ENCODE results near the gene SBK2.

SBK2 gene

GRCh38 chr19:55537741-55538111 is 793 bp upstream of the SBK2 start:
- H3K27me3 ChIP-seq (ENCODE audit: low read length) = no peaks in the 10 kb centered on the region
- H4K20me1 ChIP-seq (ENCODE audit: low read depth, low read length) = no peaks in the 10 kb centered on the region
- no peak overlapping the region for H3K4me3 ChIP-seq (ENCODE audit: insufficient read depth, low read length, poor library complexity, severe bottlenecking)
- no peaks in the 10 kb centered on the region for H3K79me2 ChIP-seq (ENCODE audit: insufficient read depth, low read length)
- H2AFZ ChIP-seq (ENCODE audit: low read depth, low read length, severe bottlenecking) = no peak overlapping the region
- no peaks in the 10 kb centered on the region for H3K9me3 ChIP-seq (ENCODE audit: insufficient read depth, low read length)
- H3K9me2 ChIP-seq (replicated peaks; ENCODE audit: insufficient read depth, low read length) = no peaks in the 10 kb centered on the region
- no peaks in the 10 kb centered on the region for H3K36me3 ChIP-seq (ENCODE audit: low read length)
- H3K4me2 ChIP-seq (ENCODE audit: low read depth, low read length, poor library complexity, severe bottlenecking) = no peak overlapping the region
- H3K9ac ChIP-seq (ENCODE audit: low read length) = no peak overlapping the region
- no peak overlapping the region for H3K27ac ChIP-seq (ENCODE audit: low read depth, low read length)
- H3F3A ChIP-seq (ENCODE audit: insufficient read depth) = no peaks in the 10 kb centered on the region
- TF ChIP-seq CTCF (IDR thresholded peaks at IDR 0.05; ENCODE audit: insufficient read depth, low read length, poor library complexity, severe bottlenecking) (no peak), EZH2phosphoT487 (conservative IDR thresholded peaks at IDR 0.05; ENCODE audit: low read length) (no peak)

GRCh38 chr19:55536366-55536765 is 567 bp downstream of the SBK2 start:
- Histone ChIP-seq H3K27ac (ENCODE audit: low read depth, low read length) (no peak overlapping the region), H3K9me2 (replicated peaks; ENCODE audit: insufficient read depth, low read length) (no peaks in the 10 kb centered on the region), H4K20me1 (ENCODE audit: low read depth, low read length) (no peaks in the 10 kb centered on the region), H3K9ac (ENCODE audit: low read length) (no peak overlapping the region), H3K4me3 (ENCODE audit: insufficient read depth, low read length, poor library complexity, severe bottlenecking) (no peak overlapping the region), H3K4me2 (ENCODE audit: low read depth, low read length, poor library complexity, severe bottlenecking) (no peak overlapping the region), H2AFZ (ENCODE audit: low read depth, low read length, severe bottlenecking) (no peak overlapping the region), H3K79me2 (ENCODE audit: insufficient read depth, low read length) (no peaks in the 10 kb centered on the region), H3K9me3 (ENCODE audit: insufficient read depth, low read length) (no peaks in the 10 kb centered on the region), H3F3A (ENCODE audit: insufficient read depth) (no peaks in the 10 kb centered on the region), H3K27me3 (ENCODE audit: low read length) (no peaks in the 10 kb centered on the region), H3K36me3 (ENCODE audit: low read length) (no peaks in the 10 kb centered on the region)
- TF ChIP-seq EZH2phosphoT487 (conservative IDR thresholded peaks at IDR 0.05; ENCODE audit: low read length) (no peak), CTCF (IDR thresholded peaks at IDR 0.05; ENCODE audit: insufficient read depth, low read length, poor library complexity, severe bottlenecking) (no peak)

- Histone ChIP-seq H3K9me3 (ENCODE audit: insufficient read depth, low read length) (no peaks in the 10 kb centered on the region), H3K27me3 (ENCODE audit: low read length) (no peaks in the 10 kb centered on the region), H3K9ac (ENCODE audit: low read length) (no peak overlapping the region), H3K9me2 (replicated peaks; ENCODE audit: insufficient read depth, low read length) (no peaks in the 10 kb centered on the region), H4K20me1 (ENCODE audit: low read depth, low read length) (no peaks in the 10 kb centered on the region), H3K36me3 (ENCODE audit: low read length) (no peaks in the 10 kb centered on the region), H3F3A (ENCODE audit: insufficient read depth) (no peaks in the 10 kb centered on the region), H2AFZ (ENCODE audit: low read depth, low read length, severe bottlenecking) (no peak overlapping the region), H3K79me2 (ENCODE audit: insufficient read depth, low read length) (no peaks in the 10 kb centered on the region), H3K4me3 (ENCODE audit: insufficient read depth, low read length, poor library complexity, severe bottlenecking) (no peak overlapping the region), H3K27ac (ENCODE audit: low read depth, low read length) (no peak overlapping the region), H3K4me2 (ENCODE audit: low read depth, low read length, poor library complexity, severe bottlenecking) (no peak overlapping the region)
- no peak for TF ChIP-seq EZH2phosphoT487 (conservative IDR thresholded peaks at IDR 0.05; ENCODE audit: low read length)
- no peak for TF ChIP-seq CTCF (IDR thresholded peaks at IDR 0.05; ENCODE audit: insufficient read depth, low read length, poor library complexity, severe bottlenecking)
Measured at GRCh38 chr19:55535965-55536350, 975 bp downstream of the SBK2 start.
